ENCODE results near the gene COA1. TPM values are rescaled to one million over a fixed set of nuclear protein-coding genes. Genes with fewer than 3 reads are reported as not detected.

COA1 gene, protein sequence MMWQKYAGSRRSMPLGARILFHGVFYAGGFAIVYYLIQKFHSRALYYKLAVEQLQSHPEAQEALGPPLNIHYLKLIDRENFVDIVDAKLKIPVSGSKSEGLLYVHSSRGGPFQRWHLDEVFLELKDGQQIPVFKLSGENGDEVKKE
- 21.0 and 30.3 TPM in 2 replicates for total RNA-seq

DNA sequence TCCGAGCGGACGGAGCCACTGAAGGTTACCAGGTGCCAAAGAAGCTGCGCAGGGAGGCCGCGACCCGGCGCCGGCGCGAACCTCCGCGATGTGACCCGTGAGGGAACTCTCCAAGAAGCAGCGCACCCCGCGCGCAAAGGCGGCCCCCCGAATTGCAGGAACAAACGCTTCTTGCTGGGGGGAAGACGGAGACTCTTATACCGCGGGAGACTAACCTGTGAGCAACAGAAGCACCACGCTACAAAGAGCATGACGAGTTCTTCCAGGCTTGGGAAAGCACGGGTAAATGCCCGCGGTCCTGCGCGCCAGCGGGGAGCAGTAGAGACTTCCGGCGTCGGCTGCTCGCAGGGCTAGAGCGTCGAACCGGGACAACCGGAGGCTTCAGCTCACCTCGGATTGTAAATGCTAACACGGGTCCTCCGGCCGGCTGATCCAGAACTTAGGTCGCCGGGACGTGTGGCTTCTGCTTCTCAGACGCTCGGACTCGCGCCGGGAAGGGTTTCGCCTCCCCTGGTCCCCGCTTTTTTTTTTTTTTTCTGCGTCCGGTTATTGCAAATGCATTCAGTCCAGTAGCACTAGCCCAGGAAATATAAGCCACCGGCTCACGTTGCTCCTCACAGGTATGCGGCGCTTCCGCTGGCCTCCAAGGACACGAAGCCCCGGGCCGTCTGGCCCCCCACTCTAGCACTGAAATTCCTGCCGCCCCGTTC lies at the start of gene COA1:
TSS of gene COA1 (minus strand) at position 310 of the 710 bp plus-strand sequence. CDS start 80,909 bp downstream, outside the sequence.

DNA sequence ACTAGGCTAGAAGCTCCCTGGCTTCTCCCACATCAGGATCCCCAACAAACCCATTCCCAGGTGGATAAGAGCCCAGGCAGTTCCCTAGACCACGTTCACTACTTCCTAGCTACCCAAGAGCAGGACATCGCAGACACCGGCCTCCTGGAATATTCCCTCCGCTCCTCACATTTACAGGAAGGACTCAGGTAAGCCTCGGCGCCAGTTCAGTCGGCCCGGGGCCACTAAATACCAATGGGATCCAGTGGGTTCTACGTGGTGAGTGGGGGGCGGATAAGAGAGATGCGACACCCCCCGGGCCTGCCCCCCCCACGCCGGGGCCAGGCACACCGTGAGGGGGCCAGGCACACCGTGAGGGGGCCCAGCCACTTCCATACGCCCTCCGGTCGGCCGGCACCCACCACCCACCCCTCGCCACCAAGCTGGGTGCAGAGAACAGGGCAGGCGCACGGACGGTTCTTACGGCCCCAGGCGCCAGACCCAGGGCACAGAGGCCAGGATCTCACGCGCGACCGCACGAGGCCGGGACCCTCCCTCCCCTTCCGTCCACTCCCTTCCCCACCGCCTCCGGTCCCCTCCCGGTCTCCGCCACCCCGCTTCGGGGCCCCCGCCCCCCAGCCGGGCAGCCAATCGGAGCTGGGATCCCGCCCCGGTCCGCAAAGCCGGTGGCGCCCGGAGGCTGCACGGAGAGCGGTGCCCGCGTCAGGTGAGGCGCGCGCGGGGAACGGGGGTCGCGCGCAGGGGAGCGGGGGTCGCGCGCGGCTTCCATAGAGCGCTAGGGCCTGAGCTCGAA lies 28.9 kb upstream of the COA1 start, which contains the start of gene BLVRA:
TSS of gene BLVRA (plus strand) at position 652 of the 793 bp plus-strand sequence. CDS start 12,479 bp downstream, outside the sequence.

Other genes starting within 250 kb of the COA1 start
- 16.7 and 50.9 TPM in 2 replicates for gene STK17A, start 146.4 kb downstream of the COA1 start, total RNA-seq
- gene BLVRA, start 29.2 kb upstream of the COA1 start, total RNA-seq, result 36.3 and 53.4 TPM in 2 replicates
- 85.0 and 105 TPM in 2 replicates for gene MRPS24, start 140.0 kb upstream of the COA1 start, total RNA-seq
- gene URGCP, start 177.1 kb upstream of the COA1 start, total RNA-seq, result 27.0 and 27.4 TPM in 2 replicates
- gene UBE2D4, start 196.9 kb upstream of the COA1 start, total RNA-seq, result 4.7 and 12.1 TPM in 2 replicates

All from bronchial smooth muscle cell (primary cell).